T-helper 1 cell treated with Interleukin-12 subunit alpha and Interleukin-12 subunit beta and Interleukin-4 antibody, amounts not matched to agents 30 ng/mL and 1 ng/mL, for 36 hours (primary cell): ENCODE measurements around the gene PCARE. TPM values are rescaled to one million over a fixed set of nuclear protein-coding genes. Genes with fewer than 3 reads are reported as not detected.
"Not testable (repeated sequence)": the region's sequence is repeated elsewhere in the genome, so short reads cannot be mapped to it uniquely, and the experiment has no call there.

Source experiments
- intact Hi-C: fragments of 100-400 bp; cut with micrococcal nuclease; formaldehyde crosslinking; loops from one replicate; pipeline ENCODE4 v1.15.1; 2024
- total RNA-seq: library from RNA; stranded (reverse); gene quantifications from 2 replicates; pipeline ENCODE4 v1.2.3, GENCODE V29; 2022

PCARE gene
- total RNA-seq, 1 donor from 2014 or later, result not detected

DNA sequence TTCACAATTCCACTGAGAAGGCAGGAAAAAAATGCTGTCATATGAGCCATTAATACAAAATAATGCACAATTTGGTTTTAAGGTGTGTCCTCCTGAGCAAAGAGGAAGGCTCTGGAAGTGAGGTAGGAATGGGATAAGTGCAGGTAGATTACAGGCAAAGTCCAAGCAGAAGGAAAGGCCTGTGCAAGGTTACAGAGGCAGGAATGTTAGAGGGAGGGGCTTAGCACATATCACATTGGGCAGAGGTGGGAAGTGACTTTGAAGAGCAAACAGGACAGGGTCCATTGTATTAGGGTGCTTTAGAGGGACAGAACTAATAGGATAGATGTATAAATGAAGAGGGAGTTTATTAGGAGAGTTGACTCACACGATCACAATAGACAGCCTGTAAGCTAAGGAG, 26.2 kb upstream of the PCARE start:
- intact Hi-C loops, result no loop called here

DNA sequence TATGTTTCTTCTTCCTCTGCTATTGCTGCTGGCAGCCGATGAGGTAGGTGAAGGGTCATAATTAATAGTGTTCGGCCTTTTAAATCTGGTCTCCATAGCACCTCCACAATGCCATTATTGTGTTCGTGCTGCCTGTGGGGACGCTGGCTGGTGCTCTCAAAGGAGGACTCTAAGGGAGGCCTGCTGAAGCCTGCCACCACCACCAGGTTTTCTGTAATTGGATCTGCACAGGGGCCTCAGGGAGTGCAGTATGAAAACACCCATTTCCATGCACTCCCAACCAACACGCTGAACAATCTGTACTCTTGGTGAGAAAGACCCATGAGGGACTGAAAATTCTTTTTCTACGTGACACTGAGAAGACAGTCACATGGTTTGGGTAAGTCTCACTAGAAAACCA, 23.2 kb upstream of the PCARE start:
- intact Hi-C loops, result no loop called here

DNA sequence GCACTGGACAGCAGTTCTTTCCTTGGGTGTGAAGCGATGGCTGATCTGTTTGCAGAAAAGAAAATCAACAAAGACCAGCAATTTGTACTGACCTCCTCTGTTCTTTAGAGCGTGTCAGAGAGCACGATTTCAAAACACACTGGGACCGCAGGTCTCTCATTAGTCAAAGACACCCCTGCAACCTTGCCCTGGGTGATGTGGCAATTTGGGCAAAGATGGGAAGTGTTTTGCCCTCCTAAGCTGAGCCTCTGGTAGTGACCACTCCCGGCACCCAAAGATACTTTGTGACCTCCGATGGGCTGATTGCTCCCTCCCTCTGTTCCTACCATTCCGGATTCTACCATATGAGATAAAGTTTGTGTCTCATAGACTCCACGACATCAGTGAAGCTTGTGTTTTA, 22.6 kb upstream of the PCARE start:
- intact Hi-C loops, result no loop called here

DNA sequence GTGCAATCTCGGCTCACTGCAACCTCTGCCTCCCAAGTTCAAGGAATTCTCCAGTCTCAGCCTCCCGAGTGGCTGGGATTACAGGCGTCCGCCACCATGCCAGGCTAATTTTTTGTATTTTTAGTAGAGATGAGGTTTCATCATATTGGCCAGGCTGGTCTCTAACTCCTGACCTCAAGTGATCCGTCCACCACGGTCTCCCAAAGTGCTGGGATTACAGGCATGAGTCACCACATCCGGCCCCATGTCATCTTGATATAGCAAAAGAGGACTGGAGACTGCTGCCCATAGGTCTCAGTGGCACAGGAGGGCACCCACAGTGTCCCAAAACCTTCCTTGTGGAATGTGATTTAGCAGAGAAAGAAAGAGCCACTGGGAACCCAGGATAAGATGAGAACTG, 16.0 kb upstream of the PCARE start:
- intact Hi-C loops, result not testable (repeated sequence)

DNA sequence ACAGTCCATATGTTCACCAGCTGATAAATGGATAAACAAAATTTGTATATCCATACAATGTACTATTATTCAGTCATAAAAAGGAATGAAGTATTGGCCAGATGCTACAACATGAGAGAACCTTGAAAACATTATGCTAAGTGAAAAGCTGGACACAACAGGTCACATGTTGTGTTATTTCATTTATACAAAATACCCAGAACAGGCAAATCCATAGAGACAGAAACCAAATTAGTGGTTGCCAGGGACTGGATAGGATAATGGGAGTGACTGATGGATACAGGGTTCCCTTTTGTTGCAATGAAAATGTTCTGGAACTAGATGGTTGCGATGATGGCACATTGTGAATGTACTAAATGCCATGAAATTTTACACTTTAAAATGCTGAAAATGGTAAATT, 10.2 kb upstream of the PCARE start:
- intact Hi-C loops, result no loop called here

DNA sequence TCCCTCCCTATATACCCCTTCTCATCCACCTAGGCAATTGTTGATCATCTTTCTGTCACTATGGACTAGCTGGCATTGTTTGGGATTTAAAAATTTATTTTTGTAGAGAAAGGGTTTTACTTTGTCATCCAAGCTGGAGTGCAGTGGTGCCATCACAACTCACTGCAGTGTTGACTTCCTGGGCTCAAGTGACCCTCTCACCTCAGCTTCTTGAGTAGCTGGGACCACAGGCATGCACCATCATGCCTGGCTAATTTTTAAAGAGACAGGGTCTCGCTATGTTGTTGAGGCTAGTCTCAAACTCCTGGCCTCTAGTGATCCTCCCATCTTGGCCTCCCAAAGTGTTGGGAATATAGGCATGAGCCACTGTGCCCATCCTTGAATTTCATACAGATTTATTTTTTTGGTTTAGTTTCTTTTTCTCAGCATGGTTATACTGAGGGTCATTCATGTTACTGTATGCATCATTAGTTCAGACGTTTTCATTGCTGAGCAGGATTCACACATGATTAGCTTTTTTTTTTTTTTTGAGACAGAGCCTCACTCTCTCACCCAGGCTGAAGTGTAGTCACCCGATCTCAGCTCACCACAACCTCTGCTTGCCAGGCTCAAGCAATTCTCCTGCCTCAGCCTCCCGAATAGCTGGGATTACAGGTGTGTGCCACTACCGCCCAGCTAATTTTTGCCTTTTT, 8.6 kb upstream of the PCARE start:
- intact Hi-C loops, result no loop called here

DNA sequence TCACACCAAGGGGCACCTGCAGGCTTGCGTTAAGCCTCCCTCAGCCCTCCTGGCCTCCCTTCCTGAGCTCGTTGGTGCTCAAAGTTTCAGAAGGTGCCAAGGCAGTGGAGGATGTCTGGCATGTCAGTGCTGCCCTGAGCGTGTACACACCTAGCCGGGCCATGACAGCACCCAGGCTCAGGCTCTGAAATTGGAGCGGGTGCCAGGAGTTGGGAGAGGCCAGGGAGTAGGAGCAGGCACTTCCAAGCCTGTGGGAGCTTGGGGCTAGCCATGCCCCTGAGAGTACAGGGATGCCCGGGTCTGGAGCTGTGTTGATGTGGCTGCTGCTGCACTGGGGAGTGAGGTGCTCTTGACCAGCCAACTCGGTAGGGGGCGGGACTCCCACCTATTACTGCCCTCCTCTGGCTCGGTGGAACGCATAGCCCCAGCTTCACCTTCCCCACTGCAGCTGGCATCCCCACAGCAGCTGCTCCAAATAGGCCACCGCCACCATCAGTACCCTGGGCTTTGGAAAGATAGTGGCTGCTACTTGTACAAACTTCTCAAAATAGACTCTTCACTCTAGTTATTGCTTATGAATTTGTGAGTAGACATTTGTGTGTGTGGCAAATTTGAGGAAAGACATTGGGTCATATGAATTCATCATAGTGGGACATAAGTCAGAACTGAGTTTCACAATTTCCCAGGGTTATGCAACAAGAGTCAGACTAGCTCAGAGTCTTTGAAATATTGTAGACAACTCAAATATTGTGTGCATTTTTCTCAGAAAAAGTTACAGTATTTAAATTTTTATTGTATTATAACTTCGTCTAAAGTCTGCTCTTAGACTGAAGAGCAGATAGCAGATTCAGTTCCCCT, 6.8 kb upstream of the PCARE start:
- intact Hi-C loops, result no loop called here

DNA sequence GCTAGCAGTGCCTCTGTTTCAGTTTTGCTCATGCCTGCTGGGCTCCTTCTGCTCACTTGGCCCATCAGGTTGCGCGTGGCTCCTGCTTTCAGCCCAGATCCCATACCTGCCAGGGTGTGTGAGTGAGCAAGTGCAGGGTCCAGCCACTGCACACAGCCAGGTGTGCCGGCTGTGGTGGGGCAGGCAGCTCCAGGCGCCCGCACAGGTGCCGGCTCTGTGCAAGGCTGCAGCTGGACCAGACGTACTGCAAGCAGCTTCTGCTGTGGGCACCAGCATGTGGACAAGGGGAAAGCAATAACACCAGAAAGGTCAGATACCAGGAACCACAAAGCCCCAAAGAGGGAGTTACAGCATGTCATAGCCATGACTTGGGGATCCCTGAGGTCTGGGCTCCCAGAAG, 5.6 kb upstream of the PCARE start:
- intact Hi-C loops, result no loop called here

DNA sequence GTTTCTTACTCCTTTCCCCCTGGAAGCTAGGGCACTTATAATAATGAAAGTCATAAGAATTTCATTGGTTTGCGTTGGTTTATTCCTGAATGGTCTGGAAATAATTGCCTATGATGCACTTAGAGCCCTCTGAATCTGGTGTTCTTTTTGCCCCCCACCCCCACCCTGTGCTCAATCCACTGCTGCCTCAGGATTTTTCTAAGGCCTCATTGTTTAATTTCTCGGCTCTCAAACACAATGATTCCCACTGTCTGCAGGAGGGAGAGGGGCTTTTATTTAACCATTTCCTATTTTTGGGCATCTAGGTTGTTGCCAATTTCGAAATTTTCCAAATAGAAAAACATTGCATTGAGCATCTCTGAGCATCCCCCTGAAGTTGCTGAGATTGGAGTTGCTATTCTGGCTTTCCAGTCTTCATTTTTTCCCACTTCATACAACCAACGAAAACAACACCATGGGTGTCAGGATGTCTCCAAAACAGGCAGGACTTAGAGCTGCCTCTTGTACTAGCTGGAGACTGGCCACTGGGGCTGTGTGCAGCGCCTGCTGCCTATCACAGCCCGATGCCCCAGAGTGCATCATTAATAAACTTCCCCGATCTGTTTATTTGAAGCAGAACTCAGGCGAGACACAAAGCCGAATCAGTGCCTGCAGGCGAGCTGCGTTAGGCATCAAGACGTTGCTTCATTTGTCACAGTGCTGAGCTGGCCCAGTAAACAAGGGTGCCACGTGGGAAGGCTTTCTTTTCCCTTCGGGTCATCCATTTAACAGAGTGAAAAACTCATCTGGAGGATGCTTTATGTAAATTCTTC, 1.8 kb upstream of the PCARE start:
- intact Hi-C loops, result no loop called here

DNA sequence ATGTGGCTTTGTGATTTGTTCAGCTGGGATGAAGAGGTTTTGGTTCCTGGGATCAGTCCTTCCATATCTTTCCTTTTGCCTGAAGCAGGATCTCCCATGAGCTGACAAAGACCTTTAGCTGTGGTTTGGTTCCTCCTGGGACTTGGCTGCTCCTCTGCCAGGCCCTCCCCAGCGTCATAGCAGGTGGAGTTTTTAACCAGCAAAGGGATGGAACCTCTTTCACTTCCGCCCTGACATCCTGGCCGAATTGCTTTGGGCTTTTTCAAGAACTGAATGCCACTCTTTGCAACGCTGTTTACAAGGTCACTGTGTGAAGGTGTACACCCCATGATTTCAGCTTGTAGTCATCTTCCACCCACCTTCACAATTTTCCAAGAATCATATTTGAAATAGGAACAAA, 390 bp downstream of the PCARE start:
- intact Hi-C loops, result no loop called here

DNA sequence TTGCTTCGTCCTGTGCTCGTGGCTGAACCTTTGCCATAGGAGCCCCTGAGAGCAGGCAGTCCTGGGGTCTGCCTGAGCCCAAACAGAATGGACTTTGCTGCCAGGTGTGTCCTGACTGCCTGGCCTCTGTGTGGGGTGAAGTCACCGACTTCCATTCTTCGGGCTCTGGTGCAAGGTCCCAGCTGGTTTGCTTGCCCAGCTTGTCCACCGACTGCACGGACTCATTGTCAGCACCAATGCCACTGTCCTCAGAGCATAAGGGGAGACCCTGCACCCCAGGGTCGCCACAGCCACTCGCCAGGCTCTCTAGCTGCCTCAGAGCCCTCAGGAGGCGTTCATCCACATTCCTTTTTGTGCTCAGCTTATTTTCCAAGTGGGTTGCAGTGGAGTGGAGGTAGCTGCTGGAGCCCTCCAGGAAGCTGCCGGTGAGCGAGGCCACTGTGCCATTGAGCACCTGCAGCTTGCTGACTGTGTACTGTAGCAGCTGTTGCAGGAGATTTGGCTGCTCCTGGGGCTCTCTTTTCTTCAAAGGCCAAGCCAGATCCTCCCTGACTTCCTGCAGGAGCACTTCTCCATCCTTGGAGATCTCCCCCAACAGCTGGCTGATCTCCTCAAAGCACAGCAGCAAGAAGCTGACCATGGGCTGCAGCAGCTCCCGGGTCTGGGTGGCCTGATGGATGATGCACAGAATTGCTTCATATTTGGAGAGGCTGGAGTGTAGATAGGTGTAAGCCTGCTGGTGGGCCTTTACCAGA, 1.2 kb downstream of the PCARE start:
- intact Hi-C loops, result no loop called here

DNA sequence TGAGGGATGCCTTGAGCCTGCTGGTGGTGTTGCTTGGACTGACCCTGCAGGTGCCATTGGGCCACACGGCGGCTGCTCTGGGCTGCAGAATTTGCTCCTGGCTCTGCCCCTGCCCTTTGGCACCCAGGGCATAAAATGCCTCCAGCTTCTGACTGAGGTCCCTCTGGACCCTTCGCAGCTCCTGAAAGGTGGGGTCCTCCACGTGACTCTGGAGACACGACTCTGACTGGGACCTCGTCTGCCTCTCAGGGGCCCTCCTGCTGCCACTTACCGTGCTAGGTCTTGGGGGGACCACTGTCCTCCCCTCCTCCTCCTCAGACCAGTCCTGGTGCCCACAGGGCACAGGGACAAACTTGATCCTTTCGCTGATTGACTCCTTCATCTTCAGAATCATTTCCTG, 2.1 kb downstream of the PCARE start:
- intact Hi-C loops, result no loop called here

DNA sequence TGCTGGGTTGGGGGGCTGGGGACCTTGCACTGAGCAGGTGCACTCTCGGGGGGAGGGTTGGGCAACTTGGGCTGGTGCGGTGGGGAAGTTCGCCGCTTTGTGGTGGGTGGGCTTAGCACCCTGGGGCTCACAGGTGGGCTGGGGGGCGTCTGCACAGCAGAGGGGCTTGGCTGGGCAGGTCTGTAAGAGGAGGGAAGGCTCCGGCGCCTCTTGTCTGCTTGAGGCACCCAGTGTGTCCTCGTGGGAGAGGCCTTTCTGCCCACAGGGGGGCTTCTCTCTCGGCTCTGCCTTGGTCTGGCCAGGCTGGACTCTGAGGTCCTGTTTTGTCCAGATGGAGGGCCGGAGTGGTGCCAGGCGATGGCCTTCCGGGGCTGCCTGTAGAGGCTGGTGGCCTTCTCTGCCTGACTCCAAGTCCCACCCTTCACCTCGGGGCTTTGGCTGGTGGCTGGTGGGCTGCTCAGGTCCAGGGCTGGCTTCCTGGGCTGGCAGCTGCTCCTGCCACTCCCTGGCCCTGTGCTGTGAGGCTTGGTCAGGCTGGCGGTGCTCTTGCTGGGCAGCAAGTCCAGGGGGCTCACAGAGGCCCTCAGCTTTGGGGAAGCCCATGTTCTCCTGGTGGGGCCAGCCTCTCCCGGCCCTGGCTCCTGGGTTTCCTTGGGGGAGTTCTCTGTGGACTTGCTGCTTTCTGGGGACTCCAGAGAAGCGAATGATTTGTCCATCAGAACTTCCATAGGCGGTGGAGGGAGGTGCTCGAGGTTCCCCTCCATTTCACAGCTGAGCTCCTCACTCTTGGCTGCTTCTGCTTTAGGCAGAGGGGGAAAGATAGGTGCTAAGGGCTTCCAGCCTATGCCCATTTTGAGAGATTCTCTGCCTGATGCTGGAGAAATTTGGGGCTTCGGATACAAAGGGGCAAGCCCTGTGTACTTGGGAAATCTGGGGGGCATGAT, 3.0 kb downstream of the PCARE start:
- intact Hi-C loops, result no loop called here

DNA sequence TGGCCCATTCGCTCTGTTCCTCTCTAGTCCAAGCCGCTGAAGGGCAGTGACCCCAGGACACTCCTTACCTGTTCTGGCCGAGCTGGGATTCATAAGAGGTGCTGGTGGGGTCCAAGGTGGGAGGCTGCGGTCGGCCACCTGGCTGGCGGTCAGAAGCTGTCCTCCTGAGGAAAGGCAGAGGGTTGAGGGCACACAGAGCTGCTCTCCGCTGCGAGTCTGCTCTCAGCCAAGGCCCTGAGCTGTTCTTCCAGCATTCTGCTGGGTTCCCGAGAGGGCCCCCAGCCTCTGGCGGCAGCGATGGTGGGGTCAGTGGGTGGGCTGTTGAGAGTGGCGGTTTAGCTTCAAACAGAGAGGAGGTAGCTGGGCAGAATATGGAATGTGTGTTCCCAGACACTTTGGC, 3.8 kb downstream of the PCARE start:
- intact Hi-C loops, result no loop called here

DNA sequence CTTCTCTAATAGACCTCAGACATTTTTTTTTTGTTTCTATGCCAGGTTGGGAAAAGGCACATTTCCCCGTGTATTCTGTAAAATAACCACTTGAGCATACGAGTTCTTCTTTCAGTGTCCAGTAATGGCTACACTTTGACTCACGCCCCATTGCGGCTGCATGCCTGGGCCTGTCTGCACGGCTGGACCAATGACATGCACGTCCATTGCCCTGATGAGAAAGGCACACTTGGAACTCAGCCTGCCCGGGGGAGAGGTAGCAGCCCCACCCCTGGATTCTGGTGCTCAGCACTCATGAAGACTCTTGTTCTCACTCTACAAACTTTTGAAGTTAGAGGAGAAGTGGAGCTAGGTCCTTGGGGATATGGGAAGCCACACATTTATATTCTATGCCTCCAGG, 5.8 kb downstream of the PCARE start:
- intact Hi-C loops, result no loop called here

DNA sequence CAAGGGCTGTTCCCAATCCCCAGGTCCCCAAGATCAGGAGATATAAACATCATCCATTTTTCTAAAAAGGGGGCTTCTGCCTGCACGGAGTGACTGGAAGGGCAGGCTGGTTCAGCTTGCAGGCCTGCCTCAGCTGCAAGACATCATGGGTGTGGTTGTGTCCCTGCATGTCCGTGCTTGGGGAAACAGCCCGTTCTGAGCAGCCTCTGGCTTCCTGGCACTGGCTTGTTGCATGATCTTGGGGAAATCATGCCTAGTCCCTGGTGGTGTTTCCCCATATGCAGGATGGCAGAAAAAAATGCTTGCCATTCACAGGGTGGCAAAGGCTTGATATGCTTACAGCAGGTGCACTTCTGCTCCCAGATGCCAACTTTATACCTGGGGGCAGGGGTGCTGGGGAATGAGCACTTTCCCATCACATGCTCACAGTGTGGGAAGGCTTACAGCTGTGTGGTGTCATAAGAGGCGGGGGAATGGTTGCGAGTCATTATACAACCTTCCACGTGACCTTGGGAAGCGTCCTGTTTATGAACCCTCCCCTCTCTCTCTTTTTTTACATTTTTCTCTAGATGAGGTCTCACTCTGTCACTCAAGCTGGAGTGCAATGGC, 7.2 kb downstream of the PCARE start:
- intact Hi-C loops, result loop anchor here (2.0 kb wide), 1 partner anchor 52 kb away; no protein-coding TSS in a partner anchor

DNA sequence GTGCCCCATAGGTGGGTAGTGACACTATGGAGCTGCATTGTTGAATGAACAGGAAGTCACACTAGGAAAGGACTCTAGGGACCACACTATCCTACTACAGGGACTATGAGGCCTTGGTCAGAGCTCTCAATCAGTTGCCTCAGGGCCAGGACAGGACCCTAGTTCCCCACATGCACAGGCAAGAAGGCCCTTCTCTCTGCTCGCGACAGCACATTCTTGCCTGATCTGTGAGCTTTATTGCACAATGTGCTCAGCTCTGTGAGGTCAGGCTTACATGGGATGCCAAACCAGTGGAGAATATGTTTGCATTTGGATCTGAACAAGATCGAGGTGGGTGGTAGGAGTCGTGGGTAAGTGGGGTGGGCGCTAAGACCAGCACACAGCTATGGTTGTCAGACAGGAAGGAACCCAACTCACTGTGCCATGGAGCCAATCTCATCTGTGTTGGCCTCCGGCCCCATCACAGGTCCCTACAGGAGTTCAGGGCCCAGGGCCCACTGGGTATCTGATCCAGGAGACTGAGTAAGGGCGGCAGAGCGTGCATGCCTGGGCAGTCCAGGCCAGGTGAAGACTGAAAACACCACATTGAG, 8.0 kb downstream of the PCARE start:
- intact Hi-C loops, result loop anchor here (2.0 kb wide), 1 partner anchor 52 kb away; no protein-coding TSS in a partner anchor

DNA sequence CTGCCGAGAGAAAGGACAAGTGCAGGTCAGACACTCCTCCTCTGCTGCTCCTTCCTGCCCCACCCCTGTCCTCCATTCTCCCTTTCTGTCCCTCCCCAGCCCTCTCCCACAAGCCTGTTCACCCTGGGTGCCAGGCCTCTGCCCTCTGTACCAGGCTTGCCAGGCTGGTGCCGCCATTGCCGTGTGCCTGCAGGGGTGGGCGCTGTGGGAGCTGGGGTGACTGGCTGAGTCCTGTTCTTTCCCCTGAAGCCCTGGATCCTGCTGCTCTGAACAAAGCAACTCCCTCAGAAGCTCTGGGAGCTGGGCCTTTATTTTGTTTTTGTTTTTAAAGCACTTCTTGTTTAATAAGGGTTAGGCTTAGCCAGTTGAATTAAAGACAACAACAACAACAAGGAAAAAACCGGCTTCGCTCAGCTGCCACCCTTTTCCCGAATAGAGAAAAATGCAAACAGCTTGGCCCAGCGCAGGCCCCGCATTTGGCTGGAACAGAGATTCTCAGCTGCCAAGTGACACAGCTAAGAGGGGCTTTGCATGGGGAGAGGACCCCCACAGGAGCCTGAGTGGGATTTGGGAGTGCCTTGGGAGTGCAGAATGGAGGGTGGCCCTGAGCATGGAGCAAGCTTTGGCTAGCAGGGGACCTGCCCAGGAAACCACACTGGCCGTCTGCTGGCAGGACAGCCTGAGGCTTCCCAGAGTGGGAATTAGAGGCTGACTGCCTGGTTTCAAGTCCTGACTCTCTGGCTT, 9.1 kb downstream of the PCARE start:
- intact Hi-C loops, result no loop called here

DNA sequence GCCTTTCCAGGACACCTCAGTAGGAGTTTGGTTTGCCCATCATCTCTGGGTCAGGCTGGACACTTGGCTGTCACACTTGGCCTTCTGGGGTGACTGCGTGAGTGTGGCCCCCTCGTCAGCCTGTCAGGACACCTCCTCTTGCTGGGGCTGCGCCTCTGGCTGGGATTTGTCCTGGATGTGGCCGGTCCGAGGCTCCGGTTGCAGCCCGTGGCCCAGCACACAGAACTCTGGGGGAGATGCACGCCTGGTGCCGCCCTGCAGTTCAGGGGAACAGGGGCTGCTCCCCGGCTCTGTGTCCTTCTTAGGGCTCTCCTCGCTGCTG, 9.6 kb downstream of the PCARE start:
- intact Hi-C loops, result no loop called here
